ENCODE results near the gene KDM4C. TPM values are rescaled to one million over a fixed set of nuclear protein-coding genes. Genes with fewer than 3 reads are reported as not detected.

KDM4C gene
- total RNA-seq, 1 donor from 2014 or later = 16.5 TPM

- no peak for DNase-seq (ENCODE audit: low read depth)
- TF ChIP-seq CTCF (conservative IDR thresholded peaks at IDR 0.05; ENCODE audit: low read depth, low read length) = no peak
- H3K4me3 ChIP-seq (ENCODE audit: low read depth, low read length) = no peak overlapping the region
These were observed 414.7 kb downstream of the KDM4C start for GRCh38 chr9:7172154-7173115.

- TF ChIP-seq CTCF (conservative IDR thresholded peaks at IDR 0.05; ENCODE audit: low read depth, low read length) = no peak
- no peak overlapping the region for H3K4me3 ChIP-seq (ENCODE audit: low read depth, low read length)
- DNase-seq (ENCODE audit: low read depth) = no peak
These were observed 415.4 kb downstream of the KDM4C start for GRCh38 chr9:7173139-7173538.

GRCh38 chr9:7174301-7174700, 416.5 kb downstream of the KDM4C start:
- no peak for DNase-seq (ENCODE audit: low read depth)
- TF ChIP-seq CTCF (conservative IDR thresholded peaks at IDR 0.05; ENCODE audit: low read depth, low read length) = no peak
- no peak overlapping the region for H3K4me3 ChIP-seq (ENCODE audit: low read depth, low read length)

- TF ChIP-seq CTCF (conservative IDR thresholded peaks at IDR 0.05; ENCODE audit: low read depth, low read length) = peak; percentile 24
- H3K4me3 ChIP-seq (ENCODE audit: low read depth, low read length) = no peak overlapping the region
- DNase-seq (ENCODE audit: low read depth) = no peak
These were observed 417.1 kb downstream of the KDM4C start for GRCh38 chr9:7174884-7175283.

GRCh38 chr9:7176561-7176960, 418.8 kb downstream of the KDM4C start:
- no peak overlapping the region for H3K4me3 ChIP-seq (ENCODE audit: low read depth, low read length)
- TF ChIP-seq CTCF (conservative IDR thresholded peaks at IDR 0.05; ENCODE audit: low read depth, low read length) = no peak
- no peak for DNase-seq (ENCODE audit: low read depth)

GRCh38 chr9:7177383-7177782, 419.6 kb downstream of the KDM4C start:
- TF ChIP-seq CTCF (conservative IDR thresholded peaks at IDR 0.05; ENCODE audit: low read depth, low read length) = no peak
- no peak for DNase-seq (ENCODE audit: low read depth)
- H3K4me3 ChIP-seq (ENCODE audit: low read depth, low read length) = no peak overlapping the region

- H3K4me3 ChIP-seq (ENCODE audit: low read depth, low read length) = no peak overlapping the region
- DNase-seq (ENCODE audit: low read depth) = no peak
- TF ChIP-seq CTCF (conservative IDR thresholded peaks at IDR 0.05; ENCODE audit: low read depth, low read length) = no peak
These were observed 421.0 kb downstream of the KDM4C start for GRCh38 chr9:7178729-7179128.
